ENCODE measurements around the gene RIOK2.
"Not testable (repeated sequence)": the region's sequence is repeated elsewhere in the genome, so short reads cannot be mapped to it uniquely, and the experiment has no call there.

Gene RIOK2

DNA sequence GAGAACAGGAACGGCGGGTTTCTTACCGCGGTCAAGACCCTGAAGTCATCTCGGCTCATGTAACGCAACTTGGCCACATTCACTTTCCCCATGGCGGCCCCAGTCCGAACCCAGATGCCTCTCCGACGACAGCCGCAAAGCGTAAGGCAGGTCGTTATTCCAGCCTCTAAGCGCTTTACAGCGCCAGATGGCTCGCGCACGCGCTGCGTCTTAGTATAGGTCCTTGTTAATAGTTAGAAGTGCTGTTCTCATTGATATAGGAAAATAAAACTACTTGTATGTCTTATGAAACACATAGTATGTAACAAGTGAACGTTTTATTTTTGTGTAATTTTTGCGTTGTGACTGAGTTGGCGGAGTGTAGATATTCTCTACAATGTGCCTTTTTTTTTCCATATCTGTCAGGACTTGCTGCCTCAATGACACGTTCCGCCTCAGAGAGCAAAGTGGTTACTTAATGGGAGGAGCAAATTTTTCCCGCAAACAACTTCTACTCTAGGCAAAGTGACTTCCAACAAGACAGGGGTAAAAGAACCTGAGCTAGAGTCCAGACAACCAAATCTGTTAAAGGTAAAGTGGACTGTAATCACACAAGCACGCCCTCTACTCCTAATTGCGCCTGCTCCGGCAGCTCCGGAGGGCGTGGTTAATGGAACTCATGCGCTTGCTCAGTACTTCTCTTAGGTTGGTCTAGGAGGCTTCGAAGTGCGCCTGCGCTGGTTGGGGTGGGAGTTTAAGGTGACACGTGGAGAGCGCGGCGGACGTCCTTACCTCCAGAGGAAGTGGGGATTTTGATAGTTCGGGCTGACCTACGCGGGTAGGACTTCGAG, at the start of gene RIOK2:
RIOK2 (minus strand) TSS at position 148 of the 830 bp plus-strand sequence; CDS start at position 92, 56 bp downstream.
- peak; percentile 80 to 87 for DNase-seq (ENCODE audit: low read depth in 2 of 2)

DNA sequence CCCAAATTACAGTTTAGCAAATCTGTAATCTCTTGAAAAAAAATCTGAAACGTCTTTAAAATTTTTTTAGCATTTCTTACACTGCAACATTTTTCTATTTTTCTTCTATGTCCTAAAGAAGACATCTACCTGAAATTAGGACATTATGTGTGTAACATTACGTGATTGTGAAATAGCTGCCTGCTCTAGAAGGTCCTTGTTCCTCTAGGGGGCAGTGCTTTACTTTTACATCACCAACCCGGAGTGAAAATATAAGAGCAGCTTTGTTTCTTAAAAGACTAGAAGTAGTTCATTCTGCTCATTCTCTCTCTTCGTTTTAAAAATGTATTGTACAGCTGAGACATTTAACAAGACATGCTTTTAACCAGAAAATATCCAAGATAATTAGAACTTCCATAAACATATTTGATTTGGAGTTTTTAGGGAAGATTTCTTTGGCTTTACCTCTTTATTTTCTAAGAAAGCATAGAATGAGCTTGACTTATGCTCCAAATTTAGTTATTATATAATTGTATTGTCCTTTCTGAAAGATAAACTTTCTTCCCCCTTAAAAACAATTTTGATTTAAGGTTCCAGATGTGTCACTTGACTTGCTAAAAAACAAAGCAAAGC, 48.1 kb upstream of the RIOK2 start:
- no peak for DNase-seq (ENCODE audit: low read depth in 2 of 2)

DNA sequence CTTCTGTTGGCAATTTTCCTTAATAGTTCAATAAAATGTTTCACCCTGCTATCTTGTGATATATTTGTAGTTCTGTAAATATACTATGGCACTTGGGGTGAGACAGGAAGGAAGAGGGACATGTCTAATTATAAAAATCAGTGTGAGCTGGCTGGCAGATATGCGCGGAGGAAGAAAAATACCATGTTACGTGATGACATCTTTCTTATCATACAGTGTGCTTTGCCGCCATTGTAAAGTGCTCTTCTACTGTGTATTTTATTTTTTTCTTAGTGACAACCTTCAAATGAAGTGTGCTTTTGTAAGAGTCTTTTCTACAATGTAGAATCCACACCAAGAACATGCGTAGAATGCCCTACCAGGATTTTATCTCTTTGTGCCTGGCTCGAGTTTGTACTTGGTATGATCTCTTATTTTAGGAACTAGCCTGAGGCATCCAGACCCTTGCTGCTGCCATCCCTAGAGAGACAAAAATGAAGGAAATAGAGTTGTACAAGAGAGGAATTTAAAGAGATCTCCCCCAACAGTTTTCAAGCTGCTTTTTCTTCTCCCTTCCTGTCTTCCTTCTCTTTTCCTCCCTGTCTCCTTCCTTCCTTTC, 46.7 kb upstream of the RIOK2 start:
- DNase-seq (ENCODE audit: low read depth in 2 of 2), result no peak

DNA sequence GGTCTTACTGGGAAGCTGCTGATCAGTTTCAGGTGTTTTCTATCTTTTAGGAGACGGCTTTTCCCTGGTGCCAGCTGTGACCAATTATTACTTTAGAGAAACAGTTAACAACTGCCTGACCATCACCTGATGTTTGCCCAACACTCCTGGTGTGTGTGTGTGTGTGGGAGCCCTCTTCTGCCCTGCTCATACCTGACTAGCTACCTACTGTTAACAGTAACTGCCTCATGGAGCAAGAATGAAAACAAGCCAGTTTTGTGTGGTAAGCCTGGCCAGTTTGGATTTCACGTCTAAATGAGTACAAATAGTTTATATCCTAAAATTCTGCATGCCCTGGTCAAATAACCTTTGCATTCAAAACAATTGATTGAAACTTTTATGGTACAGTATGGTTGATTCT, 46.1 kb upstream of the RIOK2 start:
- no peak for DNase-seq (ENCODE audit: low read depth in 2 of 2)

DNA sequence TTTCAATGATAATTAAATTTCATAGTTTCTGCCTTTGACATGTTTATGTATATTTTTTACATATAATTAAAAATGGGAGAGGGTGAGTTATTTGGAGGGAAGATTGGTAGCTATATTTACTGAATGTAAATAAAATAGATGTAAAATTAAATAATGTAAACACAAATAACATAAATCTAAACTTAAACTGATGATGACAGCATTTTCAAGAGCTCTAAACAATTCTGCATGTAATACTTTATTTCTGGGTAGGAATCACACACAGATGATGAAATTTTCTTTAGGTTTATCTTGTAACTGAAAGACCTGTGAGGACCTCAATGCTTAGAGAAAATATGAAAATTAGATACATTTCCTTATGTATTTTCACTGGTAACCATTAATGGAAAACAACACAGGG, 42.2 kb upstream of the RIOK2 start:
- no peak for DNase-seq (ENCODE audit: low read depth in 2 of 2)

DNA sequence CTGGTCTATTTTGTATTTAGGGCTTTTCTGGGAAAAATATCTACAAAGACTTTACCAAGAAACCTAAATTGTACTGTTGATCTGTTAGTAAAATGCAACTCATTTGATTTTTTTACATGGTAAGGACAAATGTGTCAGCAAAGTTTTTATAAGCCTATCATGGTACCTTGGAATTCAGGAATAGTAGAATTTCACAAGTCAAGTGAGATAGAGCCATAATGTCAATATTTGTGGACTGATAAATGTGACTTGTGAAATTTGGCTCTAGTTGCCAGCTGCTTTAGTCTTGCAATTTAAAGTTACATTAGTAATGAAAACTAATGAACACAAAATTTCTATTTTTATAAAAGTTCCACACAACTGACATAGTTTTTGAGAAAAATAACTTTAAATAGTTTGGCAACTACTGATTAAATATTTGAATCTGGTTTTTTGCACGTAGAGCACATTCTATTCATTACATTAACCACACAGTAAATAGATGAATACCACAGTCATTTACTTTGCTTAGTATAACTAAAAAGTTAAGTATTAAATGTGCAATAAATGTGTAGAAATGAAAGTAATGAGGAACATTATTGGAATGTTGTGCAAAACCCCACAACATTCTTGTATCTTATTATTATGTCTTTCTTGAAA, 41.2 kb upstream of the RIOK2 start:
- DNase-seq (ENCODE audit: low read depth in 2 of 2), result no peak

DNA sequence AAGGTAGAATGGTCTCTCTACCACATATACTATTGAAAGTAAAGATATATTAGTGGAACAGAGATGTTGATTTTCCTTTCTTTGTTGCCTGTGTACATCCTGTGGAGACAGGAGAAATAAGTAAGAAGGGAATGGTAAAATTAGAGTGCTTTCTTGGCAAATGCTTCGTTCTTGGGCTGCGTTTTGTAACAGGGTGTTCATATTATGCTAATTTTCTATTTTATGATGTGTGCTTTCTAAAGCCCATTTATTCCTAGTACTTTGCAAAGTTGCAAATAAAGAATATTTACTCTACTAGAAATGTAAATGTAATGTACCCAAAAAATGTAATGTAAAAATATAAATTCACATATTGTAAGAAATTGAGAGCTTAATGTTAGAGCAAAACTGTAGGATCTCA, 40.5 kb upstream of the RIOK2 start:
- no peak for DNase-seq (ENCODE audit: low read depth in 2 of 2)

DNA sequence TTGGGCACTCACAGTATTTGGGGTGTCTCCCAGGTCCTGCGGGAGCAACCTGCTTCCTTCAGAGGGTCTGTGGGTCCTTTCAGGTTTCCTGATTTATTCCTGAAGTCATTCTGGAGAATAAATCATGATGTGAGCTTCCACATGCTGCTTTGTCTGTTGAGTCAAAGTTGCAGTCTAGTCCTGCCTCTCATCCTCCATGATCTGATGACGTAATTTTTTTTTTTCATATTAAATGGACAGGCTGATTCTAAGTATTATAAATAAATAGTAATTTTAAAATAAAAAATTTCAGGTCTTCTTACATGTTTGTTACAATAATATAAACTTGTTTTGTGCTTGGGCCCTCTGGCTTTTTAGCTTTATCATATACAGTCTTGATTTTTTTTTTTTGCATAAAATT, 26.3 kb upstream of the RIOK2 start:
- DNase-seq (ENCODE audit: low read depth in 2 of 2), result no peak

DNA sequence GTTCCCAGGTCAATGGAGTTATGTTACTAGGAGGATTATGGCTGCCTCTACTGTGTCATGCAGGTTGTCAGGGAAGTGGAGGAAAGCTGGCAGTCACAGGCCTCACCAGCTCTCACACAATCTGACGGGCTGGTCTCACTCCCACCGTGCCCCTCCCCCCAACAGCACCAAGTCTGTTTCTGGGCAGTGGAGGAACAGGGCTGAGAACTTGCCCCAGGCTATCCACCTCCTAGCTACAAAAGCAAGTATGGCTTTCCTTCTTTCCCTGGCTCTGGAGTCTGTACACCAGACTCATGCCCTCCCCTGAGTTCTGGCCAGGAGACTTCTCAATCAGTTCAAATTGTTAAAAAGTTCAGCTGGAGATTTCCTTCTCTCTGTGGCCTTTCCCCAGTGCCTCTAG, 25.7 kb upstream of the RIOK2 start:
- DNase-seq (ENCODE audit: low read depth in 2 of 2), result no peak

DNA sequence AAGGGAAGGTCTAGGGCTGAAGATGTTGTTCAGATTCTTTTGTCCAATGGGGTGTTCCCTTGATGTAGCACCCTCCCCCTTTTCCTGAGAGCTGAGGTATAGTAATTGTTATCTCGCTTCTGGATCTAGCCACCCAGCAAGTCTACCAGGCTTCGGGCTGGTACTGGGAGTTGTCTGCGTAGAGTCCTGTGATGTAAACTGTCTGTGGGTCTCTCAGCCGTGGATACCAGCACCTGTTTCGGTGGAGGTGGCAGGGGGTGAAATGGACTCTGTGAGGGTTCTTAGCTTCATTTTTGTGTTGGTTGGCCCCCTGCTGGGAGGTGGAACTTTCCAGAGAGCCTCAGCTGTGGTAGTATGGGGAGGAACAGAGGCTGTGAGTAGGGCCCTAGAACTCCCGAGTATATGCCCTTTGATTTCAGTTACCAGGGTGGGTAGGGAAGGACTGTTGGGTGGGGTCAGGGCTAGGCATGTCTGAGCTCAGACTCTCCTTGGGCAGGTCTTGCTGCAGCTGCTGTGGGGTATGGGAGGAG, 25.2 kb upstream of the RIOK2 start:
- no peak for DNase-seq (ENCODE audit: low read depth in 2 of 2)

DNA sequence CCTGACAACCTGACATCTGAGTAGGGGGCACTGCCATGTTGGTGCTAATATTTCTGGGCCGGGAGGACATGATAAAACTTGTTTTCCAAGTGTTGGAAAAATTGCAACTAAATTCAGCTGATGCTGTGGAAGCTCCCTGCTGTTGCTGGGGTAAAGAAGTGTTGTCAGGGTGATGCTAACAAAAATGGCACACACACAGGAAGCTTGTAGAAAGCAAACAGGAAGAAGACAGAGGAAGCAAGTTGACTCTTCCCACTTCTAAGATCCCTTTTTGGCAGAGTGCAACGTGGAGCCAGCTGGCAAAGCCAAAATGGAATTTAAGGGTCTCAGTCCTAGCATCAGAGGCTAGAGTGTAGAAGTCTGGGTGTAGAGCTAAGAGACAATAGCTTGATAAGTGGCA, 11.3 kb upstream of the RIOK2 start:
- DNase-seq (ENCODE audit: low read depth in 2 of 2), result no peak

DNA sequence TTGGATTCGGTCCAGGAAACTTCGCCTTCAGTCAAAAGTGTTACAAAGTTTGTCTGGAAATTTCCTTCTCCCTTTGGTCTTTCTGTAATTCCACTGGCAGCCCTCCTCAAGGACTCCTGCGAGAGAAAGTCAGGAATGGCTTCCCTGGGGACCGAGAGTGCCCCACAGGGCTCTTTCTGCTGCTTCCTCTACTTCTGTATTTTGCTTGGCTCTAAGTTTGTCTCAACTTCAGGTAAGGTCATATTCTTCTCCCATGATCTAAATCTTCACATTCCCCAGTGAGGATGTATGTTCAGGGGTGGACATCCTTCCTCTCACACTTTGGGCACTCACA, 10.3 kb upstream of the RIOK2 start:
- no peak for DNase-seq (ENCODE audit: low read depth in 2 of 2)

DNA sequence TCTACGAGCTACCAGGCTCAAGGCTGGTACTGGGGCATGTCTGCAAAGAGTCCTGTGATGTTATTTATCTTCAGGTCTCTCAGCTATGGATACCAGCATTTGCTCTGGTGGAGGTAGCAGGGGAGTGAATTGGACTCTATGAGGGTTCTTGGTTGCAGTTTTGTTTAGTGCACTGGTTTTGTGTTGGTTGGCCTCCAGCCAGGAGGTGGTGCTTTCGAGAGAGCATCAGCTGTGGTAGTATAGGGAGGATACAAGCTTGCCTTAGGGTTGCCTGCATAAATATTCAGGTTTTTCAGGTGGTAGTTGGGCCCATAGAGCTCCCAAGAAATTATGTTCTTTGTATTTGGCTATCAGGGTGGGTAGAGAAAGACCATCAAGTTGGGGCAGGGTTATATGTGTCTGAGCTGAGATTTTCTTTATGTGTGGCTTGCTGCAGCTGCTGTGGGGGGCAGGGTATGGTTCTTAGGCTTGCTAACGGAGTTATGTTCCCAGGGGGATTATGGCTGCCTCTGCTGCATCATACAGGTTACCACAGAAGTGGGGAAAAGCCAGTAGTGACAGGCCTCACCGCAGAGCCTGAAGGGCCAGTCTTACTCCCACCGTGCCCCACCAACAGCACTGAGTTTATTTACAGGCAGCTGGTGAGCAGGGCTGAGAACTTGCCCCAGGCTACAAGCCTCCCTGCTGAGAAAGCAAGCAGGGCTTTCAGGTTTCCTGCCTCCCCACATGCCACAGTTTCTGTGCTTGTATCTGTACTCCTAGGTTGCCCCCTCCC, 9.7 kb upstream of the RIOK2 start:
- DNase-seq (ENCODE audit: low read depth in 2 of 2), result no peak

DNA sequence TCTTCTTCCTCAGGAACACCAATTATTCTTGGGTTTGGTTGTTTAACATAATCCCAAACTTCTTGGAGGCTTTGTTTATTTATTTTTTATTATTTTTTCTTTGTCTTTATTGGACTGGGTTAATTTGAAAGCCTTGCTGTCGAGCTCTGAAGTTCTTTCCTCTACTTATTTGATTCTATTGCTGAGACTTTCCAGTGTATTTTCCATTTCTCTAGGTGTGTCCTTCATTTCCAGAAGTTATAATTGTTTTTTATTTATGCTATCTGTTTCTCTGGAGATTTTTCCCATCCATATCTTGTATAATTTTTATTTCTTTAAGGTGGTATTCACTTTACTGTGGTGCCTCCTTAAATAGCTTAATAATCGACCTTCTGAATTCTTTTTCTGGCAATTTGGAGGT, 8.8 kb upstream of the RIOK2 start:
- DNase-seq (ENCODE audit: low read depth in 2 of 2), result no peak

DNA sequence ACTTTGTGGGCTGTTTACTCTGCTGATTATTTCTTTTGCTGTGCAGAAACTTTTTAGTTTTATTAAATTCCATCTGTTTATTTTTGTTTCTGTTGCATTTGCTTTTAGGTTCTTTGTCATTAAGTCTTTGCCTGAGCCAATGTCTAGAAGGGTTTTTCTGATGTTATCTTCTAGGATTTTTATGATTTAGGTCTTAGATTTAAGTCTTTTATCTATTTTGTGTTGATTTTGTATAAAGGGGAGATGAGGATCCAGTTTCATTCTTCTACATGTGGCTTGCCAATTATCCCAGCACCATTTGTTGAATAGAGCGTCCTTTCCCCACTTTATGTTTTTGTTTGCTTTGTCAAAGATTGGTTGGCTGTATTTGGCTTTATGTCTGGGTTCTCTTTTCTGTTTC, 6.5 kb upstream of the RIOK2 start:
- not testable (repeated sequence) for DNase-seq (ENCODE audit: low read depth in 2 of 2)

DNA sequence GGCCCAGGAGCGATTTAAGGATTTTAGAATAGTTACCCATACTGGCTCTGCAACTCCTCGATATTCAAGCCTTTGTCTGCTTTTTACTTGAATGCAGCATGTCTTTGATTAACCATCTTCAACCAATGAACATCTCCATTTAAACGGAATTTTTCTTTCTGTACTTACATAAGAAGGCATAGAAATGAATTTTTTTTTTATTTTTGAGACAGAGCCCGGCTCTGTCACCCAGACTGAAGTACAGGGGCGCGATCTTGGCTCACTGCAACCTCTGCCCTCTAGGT, 825 bp upstream of the RIOK2 start:
- DNase-seq (ENCODE audit: low read depth in 2 of 2), result no peak

DNA sequence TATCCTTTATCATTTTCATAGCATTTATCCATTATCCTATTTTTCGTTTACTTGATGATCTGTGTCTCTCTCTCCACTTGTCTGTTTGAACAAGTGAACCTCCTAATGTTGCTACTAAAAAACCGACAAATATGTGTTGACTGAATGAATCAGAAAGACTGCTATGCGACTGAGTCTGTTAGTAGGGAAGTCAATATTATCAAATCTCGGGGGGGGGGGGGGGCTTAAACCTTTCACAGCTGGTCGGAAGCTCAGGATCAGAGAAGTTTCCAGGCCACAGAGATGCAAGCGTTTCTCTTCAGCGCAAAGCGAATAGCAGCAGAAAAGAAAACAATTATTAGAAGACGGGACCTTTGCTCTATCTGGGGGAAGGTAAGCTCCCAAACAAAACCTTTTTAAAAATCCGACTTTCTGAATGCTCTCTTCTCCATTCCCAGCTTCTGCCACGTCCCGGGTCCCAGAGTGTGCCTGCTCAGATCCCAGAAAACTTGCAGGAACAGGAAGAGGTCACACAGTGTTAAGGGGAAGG, 412 bp downstream of the RIOK2 start:
- no peak for DNase-seq (ENCODE audit: low read depth in 2 of 2)

DNA sequence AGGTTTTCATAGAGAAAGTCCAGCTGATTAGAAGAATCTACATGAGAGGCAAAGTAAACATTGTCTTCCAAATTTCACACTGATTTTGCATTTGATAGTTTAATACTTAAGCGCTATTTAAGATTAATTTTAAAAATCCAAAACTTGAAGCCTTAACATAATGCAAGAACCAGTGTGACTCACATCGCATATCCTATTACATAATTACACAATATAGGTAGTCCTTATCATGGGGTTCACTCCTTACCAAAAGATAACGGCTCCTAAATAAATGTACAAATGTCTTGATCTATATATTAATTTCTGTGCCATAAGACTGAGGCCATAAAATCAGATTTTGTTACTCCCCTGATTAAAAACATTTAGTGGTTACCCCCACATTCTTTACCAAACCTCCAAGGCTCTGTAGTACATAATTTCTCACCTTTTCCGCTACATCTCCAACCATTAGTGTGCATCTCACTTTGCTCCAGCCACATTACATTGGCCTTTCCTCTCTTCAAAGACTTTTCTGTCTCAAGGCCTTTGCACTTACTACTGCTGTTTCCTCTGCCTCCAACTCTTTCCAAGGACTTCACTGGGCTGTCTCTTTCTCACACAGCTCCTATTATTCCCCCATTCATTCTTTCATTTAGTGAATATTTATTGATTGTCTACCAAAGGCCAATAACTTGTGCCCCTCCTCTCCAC, 1.0 kb downstream of the RIOK2 start:
- DNase-seq (ENCODE audit: low read depth in 2 of 2), result no peak

DNA sequence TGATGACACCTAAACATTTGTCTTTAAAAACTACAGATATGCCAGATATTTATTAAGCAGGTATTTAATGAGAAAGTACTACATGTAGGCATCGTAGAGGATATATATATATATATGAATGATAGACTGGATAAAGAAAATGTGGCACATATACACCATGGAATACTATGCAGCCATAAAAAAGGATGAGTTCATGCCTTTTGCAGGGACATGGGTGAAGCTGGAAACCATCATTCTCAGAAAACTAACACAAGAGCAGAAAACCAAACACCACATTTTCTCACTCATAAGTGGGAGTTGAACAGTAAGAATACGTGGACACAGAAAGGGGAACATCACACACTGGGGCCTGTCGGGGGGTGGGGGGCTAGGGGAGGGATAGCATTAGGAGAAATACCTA, 3.6 kb downstream of the RIOK2 start:
- DNase-seq (ENCODE audit: low read depth in 2 of 2), result not testable (repeated sequence)

DNA sequence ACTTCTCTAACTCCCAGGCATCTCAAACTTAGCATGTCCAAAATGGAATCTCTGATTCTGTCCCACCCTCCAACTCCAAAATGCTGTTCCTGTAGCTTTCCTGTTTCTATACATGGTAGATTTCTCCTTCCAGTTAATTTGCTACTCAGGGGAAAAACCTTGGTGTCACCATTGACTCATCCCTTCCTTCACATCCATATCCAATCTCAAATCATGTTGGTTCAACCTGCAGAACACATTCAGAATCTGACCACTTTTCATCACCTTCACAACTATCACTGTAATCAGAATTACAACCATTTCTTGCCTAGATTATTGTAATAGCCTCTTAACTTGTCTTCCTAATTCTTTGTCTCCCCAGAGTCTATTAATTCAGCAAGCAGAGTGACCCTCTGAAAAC, 10.8 kb downstream of the RIOK2 start:
- DNase-seq (ENCODE audit: low read depth in 2 of 2), result no peak

DNA sequence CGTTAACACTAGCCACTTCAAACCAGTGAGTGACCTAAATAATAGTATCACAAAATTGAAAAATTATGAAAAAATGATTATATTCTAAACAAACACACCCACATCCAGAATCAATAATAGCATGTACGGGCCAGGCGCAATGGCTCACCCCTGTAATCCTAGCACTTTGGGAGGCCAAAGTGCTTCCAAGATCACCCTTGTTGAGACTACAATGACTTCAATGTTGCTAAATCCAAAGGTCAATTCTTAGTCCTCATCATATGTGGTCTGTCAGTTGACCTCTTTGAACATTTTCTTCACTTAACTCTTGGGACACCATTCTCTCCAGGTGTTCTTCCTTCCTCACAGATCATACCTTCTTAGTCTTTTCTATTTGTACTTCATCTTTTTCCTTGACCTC, 11.3 kb downstream of the RIOK2 start:
- no peak for DNase-seq (ENCODE audit: low read depth in 2 of 2)
